H9 (cell line): ENCODE results near the gene STOX1. TPM values are rescaled to one million over a fixed set of nuclear protein-coding genes. Genes with fewer than 3 reads are reported as not detected.
"Not testable (repeated sequence)": the region's sequence is repeated elsewhere in the genome, so short reads cannot be mapped to it uniquely, and the experiment has no call there.

Experiments used
- DNase-seq: peaks from one replicate; pipeline ENCODE4 v3.0.0-alpha.2; 2017
- H2AFZ ChIP-seq: one replicate; pipeline ENCODE4 v1.6.1; 2013; ENCODE audit warnings: mild to moderate bottlenecking, low read length, control low read depth, moderate library complexity
- H2AK5ac ChIP-seq: 2 replicates; pipeline ENCODE4 v1.6.1; 2013; ENCODE audit warnings: low read length, control low read depth, mixed read lengths; ENCODE audit not compliant: insufficient read length
- H2BK120ac ChIP-seq: one replicate; pipeline ENCODE4 v1.6.1; 2013; ENCODE audit warnings: low read depth, mild to moderate bottlenecking, low read length, control low read depth, inconsistent platforms; ENCODE audit not compliant: poor library complexity, severe bottlenecking
- H2BK12ac ChIP-seq: 2 replicates; pipeline ENCODE4 v1.6.1; 2013; ENCODE audit warnings: low read length, control low read depth, mixed read lengths, low read depth; ENCODE audit not compliant: insufficient read length
- H2BK15ac ChIP-seq: 2 replicates; pipeline ENCODE4 v1.6.1; 2013; ENCODE audit warnings: low read depth, low read length, control low read depth
- H2BK20ac ChIP-seq: one replicate; pipeline ENCODE4 v1.6.1; 2013; ENCODE audit warnings: low read depth, mild to moderate bottlenecking, low read length, control low read depth, inconsistent platforms; ENCODE audit not compliant: poor library complexity, severe bottlenecking
- H2BK5ac ChIP-seq: 2 replicates; pipeline ENCODE4 v1.6.1; 2013; ENCODE audit warnings: low read length, control low read depth, mixed read lengths; ENCODE audit not compliant: insufficient read length
- H3K14ac ChIP-seq: 2 replicates; pipeline ENCODE4 v1.6.1; 2013; ENCODE audit warnings: low read length, control low read depth; ENCODE audit not compliant: insufficient read depth
- H3K18ac ChIP-seq: 2 replicates; pipeline ENCODE4 v1.6.1; 2013; ENCODE audit warnings: low read depth, mild to moderate bottlenecking, mixed read lengths, low read length, control low read depth; ENCODE audit not compliant: insufficient read length
- H3K23ac ChIP-seq: 2 replicates; pipeline ENCODE4 v1.6.1; 2013; ENCODE audit warnings: low read length, control low read depth, mixed read lengths, low read depth; ENCODE audit not compliant: insufficient read length
- H3K23me2 ChIP-seq: 2 replicates; pipeline ENCODE4 v1.6.1; 2013; ENCODE audit warnings: low read depth, mild to moderate bottlenecking, mixed read lengths, low read length, control low read depth; ENCODE audit not compliant: insufficient read length, poor library complexity, severe bottlenecking
- H3K27ac ChIP-seq: 2 replicates; pipeline ENCODE4 v1.5.1; 2013; ENCODE audit warnings: low read length, control low read depth, mixed read lengths, low read depth; ENCODE audit not compliant: insufficient read length
- H3K27me3 ChIP-seq: 2 replicates; pipeline ENCODE4 v1.6.1; 2013; ENCODE audit warnings: low read length, control low read depth, inconsistent platforms; ENCODE audit not compliant: insufficient read depth
- H3K4ac ChIP-seq: 2 replicates; pipeline ENCODE4 v1.6.1; 2013; ENCODE audit warnings: low read depth, mild to moderate bottlenecking, control low read depth, inconsistent platforms, low read length, moderate library complexity
- H3K4me1 ChIP-seq: 2 replicates; pipeline ENCODE4 v1.6.1; 2013; ENCODE audit warnings: low read length, control low read depth, inconsistent platforms; ENCODE audit not compliant: insufficient read depth
- H3K4me2 ChIP-seq: 2 replicates; pipeline ENCODE4 v1.6.1; 2013; ENCODE audit warnings: low read length, control low read depth, mixed read lengths; ENCODE audit not compliant: insufficient read length, insufficient read depth
- H3K56ac ChIP-seq: 2 replicates; pipeline ENCODE4 v1.6.1; 2013; ENCODE audit warnings: low read depth, mild to moderate bottlenecking, mixed read lengths, low read length, control low read depth; ENCODE audit not compliant: insufficient read length
- H3K79me1 ChIP-seq: 2 replicates; pipeline ENCODE4 v1.6.1; 2013; ENCODE audit warnings: low read depth, mild to moderate bottlenecking, moderate library complexity, low read length, control low read depth, inconsistent platforms; ENCODE audit not compliant: insufficient read depth, poor library complexity, severe bottlenecking
- H3K79me2 ChIP-seq: 2 replicates; pipeline ENCODE4 v1.6.1; 2013; ENCODE audit warnings: low read length, control low read depth, inconsistent platforms; ENCODE audit not compliant: insufficient read depth
- H3K9ac ChIP-seq: 2 replicates; pipeline ENCODE4 v1.6.1; 2013; ENCODE audit warnings: low read length, control low read depth, mixed read lengths; ENCODE audit not compliant: insufficient read length; ENCODE audit errors: extremely low read depth
- H3K9me3 ChIP-seq: one replicate; pipeline ENCODE4 v1.6.1; 2013; ENCODE audit warnings: low read depth, low read length, inconsistent platforms; ENCODE audit not compliant: control insufficient read depth
- H3T11ph ChIP-seq: one replicate; pipeline ENCODE4 v1.6.1; 2013; ENCODE audit warnings: mild to moderate bottlenecking, low read length, control low read depth, inconsistent platforms
- H4K20me1 ChIP-seq: one replicate; pipeline ENCODE4 v1.6.1; 2013; ENCODE audit not compliant: control insufficient read depth, insufficient read length, insufficient read depth
- H4K5ac ChIP-seq: 2 replicates; pipeline ENCODE4 v1.6.1; 2013; ENCODE audit warnings: low read depth, mild to moderate bottlenecking, mixed read lengths, low read length, control low read depth; ENCODE audit not compliant: insufficient read length
- H4K8ac ChIP-seq: replicated peaks from 2 replicates; pipeline ENCODE4 v1.6.1; 2013; ENCODE audit warnings: low read length, control low read depth, mixed read lengths, low read depth; ENCODE audit not compliant: insufficient read length
- H4K91ac ChIP-seq: 2 replicates; pipeline ENCODE4 v1.6.1; 2013; ENCODE audit warnings: low read depth, mild to moderate bottlenecking, moderate library complexity, mixed read lengths, low read length, control low read depth; ENCODE audit not compliant: insufficient read length
- H3K27ac Mint-ChIP-seq, 3 experiments: 2 replicates in 2 of 3; 3 replicates in 1 of 3; pipeline ENCODE4 v1.8.0; 2020 to 2021; ENCODE audit warnings: mixed read lengths in 3 of 3, mild to moderate bottlenecking in 1 of 3, moderate library complexity in 1 of 3
- H3K27me3 Mint-ChIP-seq: 2 replicates; pipeline ENCODE4 v1.8.0; 2021; ENCODE audit warnings: low read depth, mild to moderate bottlenecking, moderate library complexity, mixed read lengths
- H3K36me3 Mint-ChIP-seq, 3 experiments: 2 replicates in 2 of 3; 3 replicates in 1 of 3; pipeline ENCODE4 v1.8.0; 2020 to 2021; ENCODE audit warnings: low read depth in 3 of 3, mixed read lengths in 3 of 3; ENCODE audit not compliant: insufficient read depth in 1 of 3
- H3K4me1 Mint-ChIP-seq, 2 experiments: 2 replicates each; pipeline ENCODE4 v1.8.0; 2020; ENCODE audit warnings: mixed read lengths in 2 of 2
- H3K4me3 Mint-ChIP-seq, 2 experiments: 2 replicates in 1 of 2; 3 replicates in 1 of 2; pipeline ENCODE4 v1.8.0; 2020 to 2021; ENCODE audit warnings: mild to moderate bottlenecking in 2 of 2, mixed read lengths in 2 of 2, moderate library complexity in 1 of 2
- H3K9me3 Mint-ChIP-seq, 2 experiments: 2 replicates in 1 of 2; 3 replicates in 1 of 2; pipeline ENCODE4 v1.8.0; 2020; ENCODE audit warnings: mild to moderate bottlenecking in 2 of 2, mixed read lengths in 2 of 2, moderate library complexity in 1 of 2
- WGBS: extraction: QIAGEN DNeasy Blood & Tissue Kit; methylation state at CpG from one replicate; pipeline ENCODE4 v1.1.7; 2013; ENCODE audit warnings: missing lambda C conversion rate, low lambda C conversion rate, mixed read lengths; ENCODE audit not compliant: insufficient read length; ENCODE audit errors: extremely low coverage; 5-methylcytosine and 5-hydroxymethylcytosine counted together
- total RNA-seq: library from RNA; stranded (reverse); gene quantifications from 2 replicates; pipeline ENCODE4 v1.2.1, GENCODE V29; 2021

The STOX1 gene
- total RNA-seq, 1 experiment from 2014 or later = 5.8 TPM

- peak; percentile 43 for DNase-seq
- H3K4me1 ChIP-seq, H3K14ac ChIP-seq, H3K27me3 ChIP-seq, H4K8ac ChIP-seq, H2BK120ac ChIP-seq, H3K9ac ChIP-seq, H3K9me3 Mint-ChIP-seq, H3K23me2 ChIP-seq, H3K36me3 Mint-ChIP-seq, H2AK5ac ChIP-seq, H2BK20ac ChIP-seq, H3K56ac ChIP-seq, H3K27ac Mint-ChIP-seq, H3K23ac ChIP-seq, H4K20me1 ChIP-seq, H2BK5ac ChIP-seq, H3K4ac ChIP-seq, H3K18ac ChIP-seq, H3K79me2 ChIP-seq, H2BK15ac ChIP-seq, H3T11ph ChIP-seq, H2BK12ac ChIP-seq, H3K79me1 ChIP-seq, H3K9me3 ChIP-seq, H2AFZ ChIP-seq, H4K5ac ChIP-seq, H4K91ac ChIP-seq, H3K27ac ChIP-seq: not testable (repeated sequence)
- WGBS = no CpG with 5 or more reads among the region's 59 CpGs
- H3K4me2 ChIP-seq = peak overlapping the region; percentile 22
- H3K4me1 Mint-ChIP-seq = peaks cover 7 to 15% of the 10 kb centered on the region in 2 experiments
- H3K27me3 Mint-ChIP-seq = peaks cover 41% of the 10 kb centered on the region
- H3K4me3 Mint-ChIP-seq = peak overlapping the region; percentile 62 to 75
Observed at GRCh38 chr10:68828083-68828601, 811 bp downstream of the STOX1 start.
